K562 (cell line): ENCODE data around the gene POC1B. TPM values are rescaled to one million over a fixed set of nuclear protein-coding genes. Genes with fewer than 3 reads are reported as not detected.

ENCODE experiments used
- C11orf30 ChIP-seq: fragments of 450-650 bp; IDR thresholded peaks from 2 replicates; pipeline ENCODE4 v1.6.1; 2016; ENCODE audit warnings: low read depth, mild to moderate bottlenecking
- COPS2 ChIP-seq: fragments of 450-650 bp; conservative IDR thresholded peaks from 2 replicates; pipeline ENCODE4 v1.6.1; 2016; ENCODE audit warnings: mild to moderate bottlenecking, moderate library complexity
- HDGF ChIP-seq: fragments of 450-650 bp; IDR thresholded peaks from 2 replicates; pipeline ENCODE4 v1.6.1; 2016
- HOXB6 ChIP-seq: fragments of 250-450 bp; sonication (Bioruptor Pico); IDR thresholded peaks from 2 replicates; pipeline ENCODE4 v1.5.1; 2022; ENCODE audit warnings: mild to moderate bottlenecking, borderline replicate concordance
- IRF2 ChIP-seq: sonication (generic); formaldehyde crosslinking; IDR thresholded peaks from 2 replicates; pipeline ENCODE4 v1.8.1; 2022; ENCODE audit warnings: mild to moderate bottlenecking, missing genetic modification reagents
- JUN ChIP-seq, 2 experiments: sonication (generic) in 1 of 2; formaldehyde crosslinking in 1 of 2; IDR thresholded peaks; 2 replicates each; pipeline versions ENCODE4 v1.6.1 to v1.8.0; 2012 to 2022; ENCODE audit warnings: borderline replicate concordance in 2 of 2, mild to moderate bottlenecking in 2 of 2, improper control_type of control experiment in 1 of 2, low read depth in 1 of 2, low read length in 1 of 2, missing genetic modification reagents in 1 of 2
- MEF2D ChIP-seq: conservative IDR thresholded peaks from 2 replicates; pipeline ENCODE4 v1.6.1; 2016; ENCODE audit warnings: low read depth, missing genetic modification characterization, missing compliant biosample characterization
- MTA3 ChIP-seq: fragments of 450-650 bp; formaldehyde crosslinking; IDR thresholded peaks from 2 replicates; pipeline ENCODE4 v1.6.1; 2017; ENCODE audit warnings: mild to moderate bottlenecking, borderline replicate concordance
- NR4A1 ChIP-seq, 2 experiments: fragments of 250-450 bp in 1 of 2; fragments of 450-650 bp in 1 of 2; sonication (Bioruptor Pico) in 1 of 2; IDR thresholded peaks; 2 replicates each; pipeline versions ENCODE4 v1.4.0 to v1.6.1; 2016 to 2020; ENCODE audit warnings: mild to moderate bottlenecking in 2 of 2, missing compliant biosample characterization in 1 of 2, missing genetic modification characterization in 1 of 2, moderate library complexity in 1 of 2
- PHF20 ChIP-seq: fragments of 450-650 bp; IDR thresholded peaks from 2 replicates; pipeline ENCODE4 v1.6.1; 2018; ENCODE audit not compliant: partially characterized antibody
- PHF8 ChIP-seq: fragments of 200-600 bp; sonication (generic); IDR thresholded peaks from 2 replicates; pipeline ENCODE4 v1.6.1; 2012; ENCODE audit warnings: mixed run types, mild to moderate bottlenecking, inconsistent platforms, low read length, moderate library complexity, borderline replicate concordance
- SMARCB1 ChIP-seq: IDR thresholded peaks from 2 replicates; pipeline ENCODE4 v1.6.1; 2011; ENCODE audit warnings: improper control_type of control experiment, low read depth; ENCODE audit not compliant: insufficient read length
- SP1 ChIP-seq: sonication (generic); formaldehyde crosslinking; IDR thresholded peaks from 2 replicates; pipeline ENCODE4 v1.8.1; 2022; ENCODE audit warnings: mild to moderate bottlenecking, missing genetic modification reagents
- SP2 ChIP-seq: IDR thresholded peaks from 2 replicates; pipeline ENCODE4 v1.6.1; 2011; ENCODE audit warnings: mild to moderate bottlenecking, low read depth, low read length, moderate library complexity; ENCODE audit not compliant: poor library complexity, severe bottlenecking; ENCODE audit errors: extremely low read depth
- TEAD4 ChIP-seq, 2 experiments: sonication (generic) in 1 of 2; formaldehyde crosslinking in 1 of 2; IDR thresholded peaks; 2 replicates each; pipeline versions ENCODE4 v1.6.1 to v1.8.0; 2012 to 2022; ENCODE audit warnings: borderline replicate concordance in 1 of 2, inconsistent platforms in 1 of 2, low read length in 1 of 2, mild to moderate bottlenecking in 1 of 2, missing genetic modification reagents in 1 of 2
- TGIF2 ChIP-seq: sonication (generic); formaldehyde crosslinking; IDR thresholded peaks from 2 replicates; pipeline ENCODE4 v1.8.1; 2022; ENCODE audit warnings: mild to moderate bottlenecking, missing genetic modification reagents, moderate library complexity
- TOE1 ChIP-seq, 2 experiments: fragments of 450-650 bp in 1 of 2; sonication (generic) in 1 of 2; formaldehyde crosslinking in 1 of 2; IDR thresholded peaks; 2 replicates each; pipeline versions ENCODE4 v1.7.1 to v1.8.0; 2016 to 2022; ENCODE audit warnings: borderline replicate concordance in 2 of 2, mild to moderate bottlenecking in 2 of 2, antibody characterized with exemption in 1 of 2, inconsistent platforms in 1 of 2, low read depth in 1 of 2, missing genetic modification reagents in 1 of 2, moderate library complexity in 1 of 2
- TRIM24 ChIP-seq, 2 experiments: fragments of 450-650 bp; IDR thresholded peaks; 2 replicates each; pipeline ENCODE4 v1.6.1; 2016
- ZNF12 ChIP-seq: sonication (generic); formaldehyde crosslinking; IDR thresholded peaks from 2 replicates; pipeline ENCODE4 v1.4.0; 2020; ENCODE audit warnings: mild to moderate bottlenecking, missing genetic modification reagents
- polyA plus RNA-seq, 8 experiments: library from polyadenylated mRNA; depleted of rRNA in 4 of 8; stranded (reverse) in 5 of 8; unstranded in 3 of 8; fragments of >200 nt; fragmentation: Nextera tagmentation in 2 of 8; fragmentation: Illumina TruSeq in 1 of 8; extraction: Ambion mirVana in 2 of 8; extraction: Trizol in 1 of 8; gene quantifications; 2 replicates each; pipeline versions ENCODE4 v1.2.1 to v1.2.3, GENCODE V29; 2011 to 2014; ENCODE audit warnings: inconsistent platforms in 1 of 8, missing spikeins in 1 of 8
- total RNA-seq, 7 experiments: library from RNA; depleted of rRNA in 6 of 7; stranded (reverse); fragments of >200 nt in 6 of 7; fragmentation: Illumina TruSeq in 2 of 7; extraction: Trizol in 2 of 7; gene quantifications; 2 replicates each; pipeline versions ENCODE4 v1.2.1 to v1.2.3, GENCODE V29; 2011 to 2021; ENCODE audit warnings: low replicate concordance in 1 of 7
- TF ChIP-seq, protein P1 (sequence below): fragments of 200-400 bp; formaldehyde crosslinking; IDR thresholded peaks from 2 replicates; pipeline ENCODE4 v1.6.1; 2017; ENCODE audit warnings: mild to moderate bottlenecking, low read depth, low read length, moderate library complexity
- TF ChIP-seq, protein P2 (sequence below): sonication (generic); formaldehyde crosslinking; IDR thresholded peaks from 2 replicates; pipeline ENCODE4 v1.8.1; 2023; ENCODE audit warnings: mild to moderate bottlenecking, missing genetic modification reagents
- TF ChIP-seq, protein P3 (sequence below): sonication (generic); formaldehyde crosslinking; IDR thresholded peaks from 2 replicates; pipeline ENCODE4 v1.5.0; 2020; ENCODE audit warnings: missing genetic modification reagents

The POC1B gene
- total and polyA plus RNA-seq, 9 of the 15 experiments (the other 6 are each of a cell fraction or from before 2014, with no cell fraction given), result 4.5 to 16.1 (median 10.4) TPM

DNA sequence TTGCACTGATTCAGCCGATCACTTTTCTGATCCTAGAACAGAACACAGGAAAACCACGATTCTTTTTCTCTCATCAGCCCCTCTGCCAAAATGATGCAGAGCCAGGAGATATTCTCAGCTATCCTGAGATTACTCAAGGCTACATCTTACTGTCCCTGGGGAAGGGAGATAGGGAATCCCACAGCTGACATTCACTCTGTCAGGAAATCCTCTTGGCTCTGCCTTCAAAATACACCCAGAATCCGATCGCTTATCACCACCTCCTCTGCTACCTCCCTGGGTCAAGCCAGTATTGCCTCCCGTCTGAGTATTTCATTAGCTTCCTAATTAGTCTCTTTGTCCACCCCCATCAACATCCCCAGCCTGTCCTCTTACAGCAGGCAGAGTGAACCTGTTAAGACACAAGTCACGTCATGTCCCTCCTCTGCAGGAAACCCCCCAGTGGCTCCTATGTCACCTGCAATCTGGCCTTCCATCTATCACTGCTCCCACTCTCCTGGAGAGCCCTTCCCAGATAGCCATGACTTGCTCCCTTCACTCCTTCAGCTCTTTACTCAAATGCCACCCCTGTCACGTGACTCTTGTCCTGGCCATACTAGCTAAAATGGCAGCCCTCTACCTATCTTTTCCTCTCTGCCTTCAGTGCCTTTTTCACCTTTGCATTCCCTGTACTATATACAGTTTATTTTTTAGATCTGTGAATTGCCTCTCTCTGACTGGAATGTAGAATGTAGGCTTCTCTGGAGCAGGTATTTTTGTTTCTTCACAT, 71.6 kb downstream of the POC1B start (continued):
- TF ChIP-seq, protein P1, sequence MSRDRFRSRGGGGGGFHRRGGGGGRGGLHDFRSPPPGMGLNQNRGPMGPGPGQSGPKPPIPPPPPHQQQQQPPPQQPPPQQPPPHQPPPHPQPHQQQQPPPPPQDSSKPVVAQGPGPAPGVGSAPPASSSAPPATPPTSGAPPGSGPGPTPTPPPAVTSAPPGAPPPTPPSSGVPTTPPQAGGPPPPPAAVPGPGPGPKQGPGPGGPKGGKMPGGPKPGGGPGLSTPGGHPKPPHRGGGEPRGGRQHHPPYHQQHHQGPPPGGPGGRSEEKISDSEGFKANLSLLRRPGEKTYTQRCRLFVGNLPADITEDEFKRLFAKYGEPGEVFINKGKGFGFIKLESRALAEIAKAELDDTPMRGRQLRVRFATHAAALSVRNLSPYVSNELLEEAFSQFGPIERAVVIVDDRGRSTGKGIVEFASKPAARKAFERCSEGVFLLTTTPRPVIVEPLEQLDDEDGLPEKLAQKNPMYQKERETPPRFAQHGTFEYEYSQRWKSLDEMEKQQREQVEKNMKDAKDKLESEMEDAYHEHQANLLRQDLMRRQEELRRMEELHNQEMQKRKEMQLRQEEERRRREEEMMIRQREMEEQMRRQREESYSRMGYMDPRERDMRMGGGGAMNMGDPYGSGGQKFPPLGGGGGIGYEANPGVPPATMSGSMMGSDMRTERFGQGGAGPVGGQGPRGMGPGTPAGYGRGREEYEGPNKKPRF, result no peak
- no peak for TF ChIP-seq COPS2
- peak; percentile 73 for TF ChIP-seq TOE1 (IDR thresholded peaks at IDR 0.05; ENCODE audit: borderline replicate concordance)
- no peak for TF ChIP-seq TOE1 (CRISPR knock-in tag; IDR thresholded peaks at IDR 0.05; ENCODE audit: borderline replicate concordance, low read depth)
- no peak for TF ChIP-seq SP1
- no peak for TF ChIP-seq NR4A1 (CRISPR knock-in tag; IDR thresholded peaks at IDR 0.05)
- TF ChIP-seq NR4A1 (tag; IDR thresholded peaks at IDR 0.05), result no peak
- TF ChIP-seq MEF2D (tag), result no peak
- TF ChIP-seq ZNF12, result no peak
- TF ChIP-seq, protein P2, sequence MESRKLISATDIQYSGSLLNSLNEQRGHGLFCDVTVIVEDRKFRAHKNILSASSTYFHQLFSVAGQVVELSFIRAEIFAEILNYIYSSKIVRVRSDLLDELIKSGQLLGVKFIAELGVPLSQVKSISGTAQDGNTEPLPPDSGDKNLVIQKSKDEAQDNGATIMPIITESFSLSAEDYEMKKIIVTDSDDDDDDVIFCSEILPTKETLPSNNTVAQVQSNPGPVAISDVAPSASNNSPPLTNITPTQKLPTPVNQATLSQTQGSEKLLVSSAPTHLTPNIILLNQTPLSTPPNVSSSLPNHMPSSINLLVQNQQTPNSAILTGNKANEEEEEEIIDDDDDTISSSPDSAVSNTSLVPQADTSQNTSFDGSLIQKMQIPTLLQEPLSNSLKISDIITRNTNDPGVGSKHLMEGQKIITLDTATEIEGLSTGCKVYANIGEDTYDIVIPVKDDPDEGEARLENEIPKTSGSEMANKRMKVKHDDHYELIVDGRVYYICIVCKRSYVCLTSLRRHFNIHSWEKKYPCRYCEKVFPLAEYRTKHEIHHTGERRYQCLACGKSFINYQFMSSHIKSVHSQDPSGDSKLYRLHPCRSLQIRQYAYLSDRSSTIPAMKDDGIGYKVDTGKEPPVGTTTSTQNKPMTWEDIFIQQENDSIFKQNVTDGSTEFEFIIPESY (CRISPR knock-in tag), result no peak
- TF ChIP-seq TRIM24 (IDR thresholded peaks at IDR 0.05), result no peak
- TF ChIP-seq PHF20, result no peak
- TF ChIP-seq, protein P3, sequence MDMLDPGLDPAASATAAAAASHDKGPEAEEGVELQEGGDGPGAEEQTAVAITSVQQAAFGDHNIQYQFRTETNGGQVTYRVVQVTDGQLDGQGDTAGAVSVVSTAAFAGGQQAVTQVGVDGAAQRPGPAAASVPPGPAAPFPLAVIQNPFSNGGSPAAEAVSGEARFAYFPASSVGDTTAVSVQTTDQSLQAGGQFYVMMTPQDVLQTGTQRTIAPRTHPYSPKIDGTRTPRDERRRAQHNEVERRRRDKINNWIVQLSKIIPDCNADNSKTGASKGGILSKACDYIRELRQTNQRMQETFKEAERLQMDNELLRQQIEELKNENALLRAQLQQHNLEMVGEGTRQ (CRISPR knock-in tag), result peak; percentile 60
- TF ChIP-seq HDGF, result no peak
- no peak for TF ChIP-seq PHF8
- no peak for TF ChIP-seq MTA3
- no peak for TF ChIP-seq TGIF2 (CRISPR knock-in tag)
- TF ChIP-seq IRF2 (CRISPR knock-in tag), result no peak
- no peak for TF ChIP-seq JUN (IDR thresholded peaks at IDR 0.05; ENCODE audit: borderline replicate concordance, low read depth, low read length)
- no peak for TF ChIP-seq JUN (CRISPR knock-in tag; IDR thresholded peaks at IDR 0.05; ENCODE audit: borderline replicate concordance)
- TF ChIP-seq SMARCB1, result no peak
- no peak for TF ChIP-seq HOXB6 (CRISPR knock-in tag)
- TF ChIP-seq C11orf30, result no peak
- no peak for TF ChIP-seq SP2
- TF ChIP-seq TEAD4 (IDR thresholded peaks at IDR 0.05; ENCODE audit: low read length), result no peak
- no peak for TF ChIP-seq TEAD4 (CRISPR knock-in tag; IDR thresholded peaks at IDR 0.05; ENCODE audit: borderline replicate concordance)
